ENCODE data around the gene SPTB.

DNA sequence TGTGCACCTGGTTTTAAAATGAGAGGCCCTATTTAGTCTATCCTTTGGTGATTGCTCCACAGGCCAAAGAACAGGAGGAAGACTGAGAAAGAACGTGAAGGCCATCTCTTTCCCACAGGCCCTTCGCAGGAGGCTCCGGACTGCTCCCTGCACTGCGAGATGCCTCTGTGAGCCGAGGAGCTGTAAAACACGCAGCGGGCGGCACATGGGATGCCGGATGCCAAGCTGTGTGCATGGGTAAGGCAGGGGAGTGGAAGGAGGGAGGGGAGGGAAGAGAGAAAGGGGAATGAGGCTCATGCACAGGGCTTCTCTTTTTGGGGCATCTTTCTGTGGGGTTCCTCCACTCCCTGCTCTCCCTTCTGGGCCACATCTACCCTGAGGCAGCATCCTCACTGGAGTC is 61.6 kb downstream of the SPTB start:
- TF ChIP-seq, protein P1, sequence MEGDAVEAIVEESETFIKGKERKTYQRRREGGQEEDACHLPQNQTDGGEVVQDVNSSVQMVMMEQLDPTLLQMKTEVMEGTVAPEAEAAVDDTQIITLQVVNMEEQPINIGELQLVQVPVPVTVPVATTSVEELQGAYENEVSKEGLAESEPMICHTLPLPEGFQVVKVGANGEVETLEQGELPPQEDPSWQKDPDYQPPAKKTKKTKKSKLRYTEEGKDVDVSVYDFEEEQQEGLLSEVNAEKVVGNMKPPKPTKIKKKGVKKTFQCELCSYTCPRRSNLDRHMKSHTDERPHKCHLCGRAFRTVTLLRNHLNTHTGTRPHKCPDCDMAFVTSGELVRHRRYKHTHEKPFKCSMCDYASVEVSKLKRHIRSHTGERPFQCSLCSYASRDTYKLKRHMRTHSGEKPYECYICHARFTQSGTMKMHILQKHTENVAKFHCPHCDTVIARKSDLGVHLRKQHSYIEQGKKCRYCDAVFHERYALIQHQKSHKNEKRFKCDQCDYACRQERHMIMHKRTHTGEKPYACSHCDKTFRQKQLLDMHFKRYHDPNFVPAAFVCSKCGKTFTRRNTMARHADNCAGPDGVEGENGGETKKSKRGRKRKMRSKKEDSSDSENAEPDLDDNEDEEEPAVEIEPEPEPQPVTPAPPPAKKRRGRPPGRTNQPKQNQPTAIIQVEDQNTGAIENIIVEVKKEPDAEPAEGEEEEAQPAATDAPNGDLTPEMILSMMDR (IDR thresholded peaks at IDR 0.05): no peak
- no peak for TF ChIP-seq POLR2A (IDR thresholded peaks at IDR 0.05)

All from esophagus squamous epithelium (tissue), 4 donors.